A673 (cell line): Measurements from ENCODE around the gene EIF4EBP3. TPM values are rescaled to one million over a fixed set of nuclear protein-coding genes. Genes with fewer than 3 reads are reported as not detected.

Experiments used
- Bru-seq: library from RNA; stranded (reverse); fragments of 400-500 nt; gene quantifications from one replicate; lab custom pipeline; 2021; lab: Mats Ljungman, UMichigan
- BruChase-seq, 2 experiments: library from RNA; stranded (reverse); fragments of 400-500 nt; gene quantifications; one replicate each; lab custom pipeline; 2021; lab: Mats Ljungman, UMichigan
- BruUV-seq: library from RNA; stranded (reverse); fragments of 400-500 nt; replicated peaks from 2 replicates; lab custom pipeline; 2021; lab: Mats Ljungman, UMichigan
- CTCF ChIA-PET: fragments of 300-600 bp; sonication (Branson Sonifier 250); formaldehyde crosslinking; loops from one replicate; lab custom pipeline; 2022; ENCODE audit warnings: antibody characterized with exemption; lab: Charles Lee
- POLR2A ChIA-PET: fragments of 300-600 bp; sonication (Branson Sonifier 250); formaldehyde crosslinking; loops from one replicate; lab custom pipeline; 2022; ENCODE audit warnings: antibody characterized with exemption; ENCODE audit not compliant: low non-redundant PET; lab: Charles Lee
- DNase-seq: peaks from one replicate; pipeline ENCODE4 v3.0.0-alpha.2; 2015; ENCODE audit warnings: low spot score
- H3K27ac ChIP-seq: fragments of 200-600 bp; sonication (generic); 2 replicates; pipeline ENCODE4 v1.5.1; 2016; ENCODE audit warnings: mixed run types, low read depth, mild to moderate bottlenecking, mixed read lengths, antibody characterized with exemption, low read length; ENCODE audit not compliant: poor library complexity, severe bottlenecking
- H3K27me3 ChIP-seq: fragments of 200-600 bp; sonication (generic); replicated peaks from 2 replicates; pipeline ENCODE4 v1.6.1; 2017; ENCODE audit warnings: mixed run types, low read depth, mild to moderate bottlenecking, mixed read lengths, antibody characterized with exemption, low read length; ENCODE audit not compliant: insufficient read depth, poor library complexity
- H3K36me3 ChIP-seq: fragments of 200-600 bp; sonication (generic); 2 replicates; pipeline ENCODE4 v1.6.1; 2016; ENCODE audit warnings: mixed run types, mild to moderate bottlenecking, mixed read lengths, antibody characterized with exemption, low read length; ENCODE audit not compliant: insufficient read depth, poor library complexity, severe bottlenecking
- H3K4me1 ChIP-seq: fragments of 200-600 bp; sonication (generic); 2 replicates; pipeline ENCODE4 v1.6.1; 2017; ENCODE audit warnings: mixed run types, mild to moderate bottlenecking, mixed read lengths, antibody characterized with exemption, low read length; ENCODE audit not compliant: insufficient read depth, poor library complexity, severe bottlenecking
- H3K4me3 ChIP-seq: fragments of 200-600 bp; sonication (generic); 2 replicates; pipeline ENCODE4 v1.5.1; 2016; ENCODE audit warnings: low read depth, mixed run types, mild to moderate bottlenecking, mixed read lengths, low read length; ENCODE audit not compliant: poor library complexity, severe bottlenecking
- H3K9me3 ChIP-seq: fragments of 200-600 bp; sonication (generic); 2 replicates; pipeline ENCODE4 v1.6.1; 2016; ENCODE audit warnings: mixed run types, low read depth, mild to moderate bottlenecking, mixed read lengths, antibody characterized with exemption, low read length; ENCODE audit not compliant: poor library complexity, severe bottlenecking
- CTCF ChIP-seq: fragments of 300-800, 200-600 bp; sonication (generic); conservative IDR thresholded peaks from 2 replicates; pipeline ENCODE4 v1.5.1; 2017; ENCODE audit warnings: low read depth, mild to moderate bottlenecking, antibody characterized with exemption, low read length, moderate library complexity, mixed read lengths
- EZH2 ChIP-seq: fragments of 200-600 bp; sonication (generic); IDR thresholded peaks from 2 replicates; pipeline ENCODE4 v1.6.1; 2017; ENCODE audit warnings: borderline replicate concordance, low read depth, mild to moderate bottlenecking, mixed read lengths, antibody characterized with exemption, low read length; ENCODE audit not compliant: poor library complexity, severe bottlenecking
- intact Hi-C: fragments of 100-400 bp; cut with micrococcal nuclease; formaldehyde crosslinking; loops from one replicate; pipeline ENCODE4 v1.10.0; 2022; ENCODE audit not compliant: unreplicated experiment
- long read RNA-seq: library from polyadenylated mRNA; stranded (forward); transcript quantifications from one replicate; pipeline ENCODE4 v2.0.0, GENCODE V29; 2022
- total RNA-seq: library from RNA; stranded (reverse); gene quantifications from 2 replicates; pipeline ENCODE4 v1.2.3, GENCODE V29; 2021

The EIF4EBP3 gene
- total RNA-seq: 5.6 and 7.6 TPM in 2 replicates
- Bru-seq, nascent RNA: percentile 65 among the genes with signal in this experiment
- percentile 55 among the genes with signal in this experiment for BruChase-seq, experiment 1, labeled RNA remaining after a 2-hour chase
- BruChase-seq, experiment 2, labeled RNA remaining after a 6-hour chase: percentile 64 among the genes with signal in this experiment
- long read RNA-seq, partial matches to known transcripts: 0 of 2 reads
- long read RNA-seq, other reads (novel, unspliced or antisense): 0 of 2 reads

GRCh38 chr5:140547508-140548299 is at the start of gene EIF4EBP3:
Gene EIF4EBP3 (plus strand): TSS chr5:140547662. CDS start chr5:140547738, 76 bp downstream.
- CTCF ChIA-PET: interaction anchor here (0.5 kb wide), 1 partner anchor 145 kb away, joined by 5 read pairs; no protein-coding TSS in a partner anchor
- Histone ChIP-seq H3K36me3 (peaks cover 32% of the 10 kb centered on the region), H3K9me3 (no peaks in the 10 kb centered on the region), H3K27ac (peak within 1 kb of the TSS; percentile 65), H3K4me3 (peak within 1 kb of the TSS; percentile 30), H3K27me3 (no peaks in the 10 kb centered on the region), H3K4me1 (peaks cover 10% of the 10 kb centered on the region)
- intact Hi-C loops: no loop called here
- DNase-seq: peak; percentile 93
- POLR2A ChIA-PET: interaction anchor here (0.5 to 1.3 kb wide), 3 partner anchors 10 to 321 kb away, joined by 3 to 5 read pairs (median 5); partner anchors contain the start of genes PCDHA11 and SRA1
- BruUV-seq: TSS peak; percentile 35
- TF ChIP-seq EZH2 (no peak), CTCF (peak; percentile 49)

GRCh38 chr5:140497897-140498296 is 49.6 kb upstream of the EIF4EBP3 start:
- ChIA-PET CTCF (no interaction called here), POLR2A (no interaction called here)
- no peak overlapping the region for H3K4me3 ChIP-seq
- TF ChIP-seq EZH2 (no peak), CTCF (no peak)
- intact Hi-C loops: no loop called here
- BruUV-seq: no TSS peak
- H3K36me3 ChIP-seq: peaks cover 41% of the 10 kb centered on the region
- no peaks in the 10 kb centered on the region for H3K4me1 ChIP-seq
- H3K27me3 ChIP-seq: no peaks in the 10 kb centered on the region
- H3K9me3 ChIP-seq: no peaks in the 10 kb centered on the region
- H3K27ac ChIP-seq: no peak overlapping the region
- no peak for DNase-seq

- peaks cover 41% of the 10 kb centered on the region for H3K36me3 ChIP-seq
- H3K4me3 ChIP-seq: no peak overlapping the region
- H3K27ac ChIP-seq: no peak overlapping the region
- H3K4me1 ChIP-seq: no peaks in the 10 kb centered on the region
- no peak for TF ChIP-seq CTCF
- BruUV-seq: no TSS peak
- DNase-seq: no peak
- no peaks in the 10 kb centered on the region for H3K9me3 ChIP-seq
- intact Hi-C loops: no loop called here
- no peaks in the 10 kb centered on the region for H3K27me3 ChIP-seq
- ChIA-PET POLR2A (no interaction called here), CTCF (no interaction called here)
Measured at GRCh38 chr5:140498591-140498990, 48.9 kb upstream of the EIF4EBP3 start.
